Measurements from ENCODE around the gene RGS7BP. TPM values are rescaled to one million over a fixed set of nuclear protein-coding genes. Genes with fewer than 3 reads are reported as not detected.

The RGS7BP gene
- total RNA-seq, 1 experiment from 2014 or later, result not detected

DNA sequence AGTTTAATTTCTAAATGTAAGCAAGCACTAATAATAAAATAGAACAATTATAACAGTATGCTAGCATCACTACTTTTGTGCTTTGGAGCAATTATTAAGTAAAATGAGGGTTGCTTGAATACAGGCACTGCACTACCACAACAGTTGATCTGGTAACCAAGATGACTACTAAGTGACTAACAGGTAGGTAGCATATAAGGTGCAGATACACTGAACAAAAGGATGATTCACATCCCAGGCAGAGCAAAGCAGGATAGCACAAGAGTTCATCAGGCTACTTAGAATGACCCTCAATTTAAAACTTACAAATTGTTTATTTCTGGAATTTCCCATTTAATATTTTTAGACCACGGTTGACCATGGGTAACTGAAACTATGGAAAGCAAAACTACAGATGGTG is 48.0 kb upstream of the RGS7BP start:
- no peaks in the 10 kb centered on the region for H3K27me3 ChIP-seq (ENCODE audit: insufficient read depth, low read length)
- no peak for ATAC-seq
- H3K9me2 ChIP-seq (ENCODE audit: insufficient read depth), result no peaks in the 10 kb centered on the region
- no peak overlapping the region for H3K27ac ChIP-seq (ENCODE audit: low read depth, low read length)
- ChIA-PET RAD21 (ENCODE audit: low non-redundant PET in 1 of 2, low total read pairs in 2 of 2, uncharacterized antibody in 2 of 2, unreplicated experiment in 2 of 2) (no interaction called here), POLR2A (no interaction called here), CTCF (no interaction called here)
- H3K9me3 ChIP-seq (ENCODE audit: control insufficient read depth in 1 of 2, insufficient read depth in 1 of 2, low read depth in 1 of 2, low read length in 2 of 2), result no peaks in the 10 kb centered on the region
- no peak overlapping the region for H3K4me2 ChIP-seq (ENCODE audit: low read length)
- no peaks in the 10 kb centered on the region for H3K79me2 ChIP-seq (ENCODE audit: insufficient read depth, low read length)
- intact Hi-C loops (cut with micrococcal nuclease), result no loop called here
- no peaks in the 10 kb centered on the region for H3K4me1 ChIP-seq (ENCODE audit: control insufficient read depth in 1 of 2, insufficient read depth in 2 of 2, low read length in 2 of 2)
- no peaks in the 10 kb centered on the region for H3K36me3 ChIP-seq (ENCODE audit: control insufficient read depth in 1 of 2, insufficient read depth in 2 of 2, low read length in 2 of 2)
- no peak overlapping the region for H2AFZ ChIP-seq (ENCODE audit: low read depth, low read length, poor library complexity, severe bottlenecking)
- no peaks in the 10 kb centered on the region for H4K20me1 ChIP-seq (ENCODE audit: insufficient read depth)
- TF ChIP-seq SP1 (IDR thresholded peaks at IDR 0.05; ENCODE audit: low read depth) (no peak), POLR2AphosphoS5 (IDR thresholded peaks at IDR 0.05; ENCODE audit: low read depth, low read length) (no peak), ZNF274 (IDR thresholded peaks at IDR 0.05; ENCODE audit: low read depth, low read length) (no peak)
- no peak overlapping the region for H3K4me3 ChIP-seq (replicated peaks in 1 of 2; ENCODE audit: low read depth in 1 of 2, low read length in 2 of 2)
- DNase-seq (ENCODE audit: low read depth, low spot score), result no peak
- no TSS peak for BruUV-seq (replicated peaks)
- H3K9ac ChIP-seq (ENCODE audit: low read length), result no peak overlapping the region

DNA sequence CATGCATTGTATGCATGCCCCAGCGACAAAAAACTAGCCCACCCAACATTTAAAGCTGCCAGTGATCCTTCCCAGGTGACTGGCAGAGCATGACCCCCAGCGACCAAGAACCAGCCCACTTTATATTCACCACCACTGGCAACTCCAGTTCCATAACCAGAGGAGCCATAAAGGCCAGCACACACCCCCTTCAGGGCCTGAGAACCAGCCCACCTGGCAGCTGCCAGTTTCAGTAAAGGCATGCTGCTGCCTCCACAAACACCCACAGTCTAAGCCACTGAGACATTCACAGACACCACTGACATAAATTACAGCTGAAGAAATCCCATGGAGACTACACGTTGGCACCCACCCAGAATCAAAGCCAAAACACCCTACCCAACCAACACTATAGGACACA is 46.9 kb upstream of the RGS7BP start:
- Histone ChIP-seq H3K9me2 (ENCODE audit: insufficient read depth) (no peaks in the 10 kb centered on the region), H3K79me2 (ENCODE audit: insufficient read depth, low read length) (no peaks in the 10 kb centered on the region), H3K9ac (ENCODE audit: low read length) (no peak overlapping the region), H3K9me3 (ENCODE audit: control insufficient read depth in 1 of 2, insufficient read depth in 1 of 2, low read depth in 1 of 2, low read length in 2 of 2) (no peaks in the 10 kb centered on the region), H3K36me3 (ENCODE audit: control insufficient read depth in 1 of 2, insufficient read depth in 2 of 2, low read length in 2 of 2) (no peaks in the 10 kb centered on the region), H2AFZ (ENCODE audit: low read depth, low read length, poor library complexity, severe bottlenecking) (no peak overlapping the region), H3K4me2 (ENCODE audit: low read length) (no peak overlapping the region), H3K4me3 (replicated peaks in 1 of 2; ENCODE audit: low read depth in 1 of 2, low read length in 2 of 2) (no peak overlapping the region), H3K4me1 (ENCODE audit: control insufficient read depth in 1 of 2, insufficient read depth in 2 of 2, low read length in 2 of 2) (no peaks in the 10 kb centered on the region), H3K27me3 (ENCODE audit: insufficient read depth, low read length) (no peaks in the 10 kb centered on the region), H3K27ac (ENCODE audit: low read depth, low read length) (no peak overlapping the region), H4K20me1 (ENCODE audit: insufficient read depth) (no peaks in the 10 kb centered on the region)
- CTCF ChIA-PET, result no interaction called here
- no TSS peak for BruUV-seq (replicated peaks)
- RAD21 ChIA-PET (ENCODE audit: low non-redundant PET in 1 of 2, low total read pairs in 2 of 2, uncharacterized antibody in 2 of 2, unreplicated experiment in 2 of 2), result no interaction called here
- DNase-seq (ENCODE audit: low read depth, low spot score) (no peak), ATAC-seq (no peak)
- POLR2A ChIA-PET, result no interaction called here
- intact Hi-C loops (cut with micrococcal nuclease), result no loop called here
- TF ChIP-seq ZNF274 (IDR thresholded peaks at IDR 0.05; ENCODE audit: low read depth, low read length) (no peak), RAD21 (IDR thresholded peaks at IDR 0.05; ENCODE audit: low read depth) (no peak), SRF (IDR thresholded peaks at IDR 0.05; ENCODE audit: low read depth) (no peak), EZH2phosphoT487 (IDR thresholded peaks at IDR 0.05; ENCODE audit: borderline replicate concordance) (no peak), CEBPB (IDR thresholded peaks at IDR 0.05; ENCODE audit: low read depth) (no peak), SP1 (IDR thresholded peaks at IDR 0.05; ENCODE audit: low read depth) (no peak), YY1 (IDR thresholded peaks at IDR 0.05; ENCODE audit: extremely low read depth, insufficient replicate concordance, low read depth, low read length) (no peak), SIN3A (IDR thresholded peaks at IDR 0.05; ENCODE audit: low read depth) (no peak), JUND (IDR thresholded peaks at IDR 0.05) (no peak), POLR2AphosphoS5 (IDR thresholded peaks at IDR 0.05; ENCODE audit: low read depth, low read length) (no peak), ELF1 (IDR thresholded peaks at IDR 0.05; ENCODE audit: borderline replicate concordance, low read depth) (no peak), CBX3 (IDR thresholded peaks at IDR 0.05; ENCODE audit: low read depth) (no peak), ZFX (IDR thresholded peaks at IDR 0.05) (no peak)
- TF ChIP-seq, protein P1, sequence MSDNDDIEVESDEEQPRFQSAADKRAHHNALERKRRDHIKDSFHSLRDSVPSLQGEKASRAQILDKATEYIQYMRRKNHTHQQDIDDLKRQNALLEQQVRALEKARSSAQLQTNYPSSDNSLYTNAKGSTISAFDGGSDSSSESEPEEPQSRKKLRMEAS (IDR thresholded peaks at IDR 0.05), result no peak
- TF ChIP-seq, protein P2, sequence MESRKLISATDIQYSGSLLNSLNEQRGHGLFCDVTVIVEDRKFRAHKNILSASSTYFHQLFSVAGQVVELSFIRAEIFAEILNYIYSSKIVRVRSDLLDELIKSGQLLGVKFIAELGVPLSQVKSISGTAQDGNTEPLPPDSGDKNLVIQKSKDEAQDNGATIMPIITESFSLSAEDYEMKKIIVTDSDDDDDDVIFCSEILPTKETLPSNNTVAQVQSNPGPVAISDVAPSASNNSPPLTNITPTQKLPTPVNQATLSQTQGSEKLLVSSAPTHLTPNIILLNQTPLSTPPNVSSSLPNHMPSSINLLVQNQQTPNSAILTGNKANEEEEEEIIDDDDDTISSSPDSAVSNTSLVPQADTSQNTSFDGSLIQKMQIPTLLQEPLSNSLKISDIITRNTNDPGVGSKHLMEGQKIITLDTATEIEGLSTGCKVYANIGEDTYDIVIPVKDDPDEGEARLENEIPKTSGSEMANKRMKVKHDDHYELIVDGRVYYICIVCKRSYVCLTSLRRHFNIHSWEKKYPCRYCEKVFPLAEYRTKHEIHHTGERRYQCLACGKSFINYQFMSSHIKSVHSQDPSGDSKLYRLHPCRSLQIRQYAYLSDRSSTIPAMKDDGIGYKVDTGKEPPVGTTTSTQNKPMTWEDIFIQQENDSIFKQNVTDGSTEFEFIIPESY (IDR thresholded peaks at IDR 0.05; ENCODE audit: extremely low read depth, insufficient replicate concordance, low read length), result no peak
- TF ChIP-seq, protein P3, sequence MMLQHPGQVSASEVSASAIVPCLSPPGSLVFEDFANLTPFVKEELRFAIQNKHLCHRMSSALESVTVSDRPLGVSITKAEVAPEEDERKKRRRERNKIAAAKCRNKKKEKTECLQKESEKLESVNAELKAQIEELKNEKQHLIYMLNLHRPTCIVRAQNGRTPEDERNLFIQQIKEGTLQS (IDR thresholded peaks at IDR 0.05), result no peak
- TF ChIP-seq, protein P4, sequence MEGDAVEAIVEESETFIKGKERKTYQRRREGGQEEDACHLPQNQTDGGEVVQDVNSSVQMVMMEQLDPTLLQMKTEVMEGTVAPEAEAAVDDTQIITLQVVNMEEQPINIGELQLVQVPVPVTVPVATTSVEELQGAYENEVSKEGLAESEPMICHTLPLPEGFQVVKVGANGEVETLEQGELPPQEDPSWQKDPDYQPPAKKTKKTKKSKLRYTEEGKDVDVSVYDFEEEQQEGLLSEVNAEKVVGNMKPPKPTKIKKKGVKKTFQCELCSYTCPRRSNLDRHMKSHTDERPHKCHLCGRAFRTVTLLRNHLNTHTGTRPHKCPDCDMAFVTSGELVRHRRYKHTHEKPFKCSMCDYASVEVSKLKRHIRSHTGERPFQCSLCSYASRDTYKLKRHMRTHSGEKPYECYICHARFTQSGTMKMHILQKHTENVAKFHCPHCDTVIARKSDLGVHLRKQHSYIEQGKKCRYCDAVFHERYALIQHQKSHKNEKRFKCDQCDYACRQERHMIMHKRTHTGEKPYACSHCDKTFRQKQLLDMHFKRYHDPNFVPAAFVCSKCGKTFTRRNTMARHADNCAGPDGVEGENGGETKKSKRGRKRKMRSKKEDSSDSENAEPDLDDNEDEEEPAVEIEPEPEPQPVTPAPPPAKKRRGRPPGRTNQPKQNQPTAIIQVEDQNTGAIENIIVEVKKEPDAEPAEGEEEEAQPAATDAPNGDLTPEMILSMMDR (IDR thresholded peaks at IDR 0.05 in 2 of 3, conservative IDR thresholded peaks at IDR 0.05 in 1 of 3; ENCODE audit: borderline replicate concordance in 1 of 3, insufficient read depth in 1 of 3, low read depth in 2 of 3, low read length in 2 of 3), result no peak
